Measurements from ENCODE around the gene KLHL25.
A peak's percentile ranks its signal among the peaks of the same experiment; 100 is the strongest.

KLHL25 gene

GRCh38 chr15:85794598-85795336 is at the start of gene KLHL25:
Gene KLHL25 (minus strand): TSS chr15:85794925. CDS start chr15:85769810, 25,115 bp downstream.
- POLR2A ChIA-PET: interaction anchor here (0.7 to 1.0 kb wide), 2 partner anchors 8 to 60 kb away, joined by 3 read pairs; no protein-coding TSS in a partner anchor
- CTCF ChIA-PET: no interaction called here
- no peak for TF ChIP-seq CTCF (IDR thresholded peaks at IDR 0.05; ENCODE audit: insufficient read depth, low read length, missing control alignments)
- peak within 1 kb of the TSS; percentile 80 for H3K4me3 ChIP-seq (ENCODE audit: low read depth, low read length)
- DNase-seq (ENCODE audit: low read depth, low spot score): peak; percentile 52

- peak overlapping the region; percentile 8 for H3K4me3 ChIP-seq (ENCODE audit: low read depth, low read length)
- POLR2A ChIA-PET: interaction anchor here (0.5 kb wide), 1 partner anchor 133 kb away, joined by 3 read pairs; no protein-coding TSS in a partner anchor
- CTCF ChIA-PET: interaction anchor here (0.6 to 10.0 kb wide), 28 partner anchors 11 to 562 kb away, joined by 3 to 101 read pairs (median 7); no protein-coding TSS in a partner anchor
- DNase-seq (ENCODE audit: low read depth, low spot score): no peak
- TF ChIP-seq CTCF (IDR thresholded peaks at IDR 0.05; ENCODE audit: insufficient read depth, low read length, missing control alignments): no peak
Observed at GRCh38 chr15:85840802-85841152, 46.1 kb upstream of the KLHL25 start.

GRCh38 chr15:85840079-85840801 is 45.5 kb upstream of the KLHL25 start:
- TF ChIP-seq CTCF (IDR thresholded peaks at IDR 0.05; ENCODE audit: insufficient read depth, low read length, missing control alignments): peak; percentile 90
- ChIA-PET CTCF (interaction anchor here (0.6 to 10.0 kb wide), 32 partner anchors 12 to 561 kb away, joined by 3 to 101 read pairs (median 6); no protein-coding TSS in a partner anchor), POLR2A (no interaction called here)
- peak overlapping the region; percentile 54 for H3K4me3 ChIP-seq (ENCODE audit: low read depth, low read length)
- no peak for DNase-seq (ENCODE audit: low read depth, low spot score)

- POLR2A ChIA-PET: no interaction called here
Observed at GRCh38 chr15:85839643-85840042, 44.9 kb upstream of the KLHL25 start.

GRCh38 chr15:85838655-85839054 is 43.9 kb upstream of the KLHL25 start:
- CTCF ChIA-PET: interaction anchor here (0.9 to 10.0 kb wide), 10 partner anchors 9 to 542 kb away, joined by 3 to 101 read pairs (median 7); no protein-coding TSS in a partner anchor
- no peak for DNase-seq (ENCODE audit: low read depth, low spot score)
- TF ChIP-seq CTCF (IDR thresholded peaks at IDR 0.05; ENCODE audit: insufficient read depth, low read length, missing control alignments): no peak
- POLR2A ChIA-PET: no interaction called here
- no peak overlapping the region for H3K4me3 ChIP-seq (ENCODE audit: low read depth, low read length)

More at GRCh38 chr15:85839643-85840042, 44.9 kb upstream of the KLHL25 start:
- CTCF ChIA-PET: interaction anchor here (0.8 to 10.0 kb wide), 19 partner anchors 12 to 543 kb away, joined by 3 to 101 read pairs (median 7); no protein-coding TSS in a partner anchor
- DNase-seq (ENCODE audit: low read depth, low spot score): no peak
- H3K4me3 ChIP-seq (ENCODE audit: low read depth, low read length): no peak overlapping the region
- TF ChIP-seq CTCF (IDR thresholded peaks at IDR 0.05; ENCODE audit: insufficient read depth, low read length, missing control alignments): no peak

GRCh38 chr15:85837881-85838280 is 43.2 kb upstream of the KLHL25 start:
- CTCF ChIA-PET: interaction anchor here (0.9 to 10.0 kb wide), 9 partner anchors 10 to 541 kb away, joined by 3 to 101 read pairs (median 7); no protein-coding TSS in a partner anchor
- no peak for DNase-seq (ENCODE audit: low read depth, low spot score)
- TF ChIP-seq CTCF (IDR thresholded peaks at IDR 0.05; ENCODE audit: insufficient read depth, low read length, missing control alignments): no peak
- no peak overlapping the region for H3K4me3 ChIP-seq (ENCODE audit: low read depth, low read length)
- POLR2A ChIA-PET: no interaction called here

Data from AG04449 (cell line).